Hematopoietic multipotent progenitor cell treated with erythropoietin and hydrocortisone succinate and interleukin-3 and kit ligand, for 4 days (in vitro differentiated cells): Measurements from ENCODE around the gene RPL22.

Source experiments
- DNase-seq: peaks from one replicate; pipeline ENCODE4 v3.0.0-alpha.2; 2015

RPL22 gene

GRCh38 chr1:6199298-6200187 is at the start of gene RPL22:
TSS of gene RPL22 (minus strand) at chr1:6199595. CDS start at chr1:6199573, 22 bp downstream.
- peak; percentile 100 for DNase-seq

- no peak for DNase-seq
Measured at GRCh38 chr1:6248161-6248776, 48.9 kb upstream of the RPL22 start.

GRCh38 chr1:6247651-6248050 is 48.3 kb upstream of the RPL22 start:
- DNase-seq: no peak

- DNase-seq: peak; percentile 92
Measured at GRCh38 chr1:6246497-6247467, 47.4 kb upstream of the RPL22 start.

- peak; percentile 71 for DNase-seq
Measured at GRCh38 chr1:6245869-6246496, 46.6 kb upstream of the RPL22 start.

GRCh38 chr1:6245086-6245868 is 45.9 kb upstream of the RPL22 start:
- peak; percentile 93 for DNase-seq

GRCh38 chr1:6244401-6245049 is 45.1 kb upstream of the RPL22 start:
- DNase-seq: no peak

GRCh38 chr1:6243993-6244392 is 44.6 kb upstream of the RPL22 start, which contains the start of gene HES3:
TSS of gene HES3 (plus strand) at chr1:6244179. CDS start at chr1:6244366, 187 bp downstream.
- DNase-seq: no peak

- DNase-seq: no peak
Measured at GRCh38 chr1:6243053-6243834, 43.8 kb upstream of the RPL22 start.

GRCh38 chr1:6241887-6242740 is 42.7 kb upstream of the RPL22 start:
- no peak for DNase-seq

GRCh38 chr1:6241107-6241886 is 41.9 kb upstream of the RPL22 start:
- no peak for DNase-seq

GRCh38 chr1:6239950-6240768 is 40.8 kb upstream of the RPL22 start:
- peak; percentile 58 for DNase-seq

GRCh38 chr1:6239213-6239752 is 39.9 kb upstream of the RPL22 start:
- no peak for DNase-seq

- DNase-seq: no peak
Measured at GRCh38 chr1:6237093-6237492, 37.7 kb upstream of the RPL22 start.

- peak; percentile 45 for DNase-seq
Measured at GRCh38 chr1:6235296-6235677, 35.9 kb upstream of the RPL22 start.

GRCh38 chr1:6234502-6235295 is 35.3 kb upstream of the RPL22 start:
- DNase-seq: peak; percentile 40
